ENCODE data around the gene HMCES.

The HMCES gene

GRCh38 chr3:129304146-129304961, 25.7 kb downstream of the HMCES start:
- no peak for DNase-seq (ENCODE audit: low read depth)

GRCh38 chr3:129304962-129305222, 26.2 kb downstream of the HMCES start:
- DNase-seq (ENCODE audit: low read depth): no peak

- DNase-seq (ENCODE audit: low read depth): no peak
These were observed 27.0 kb downstream of the HMCES start for GRCh38 chr3:129305592-129306091.

- no peak for DNase-seq (ENCODE audit: low read depth)
These were observed 30.0 kb downstream of the HMCES start for GRCh38 chr3:129308636-129309035.

- DNase-seq (ENCODE audit: low read depth): no peak
These were observed 31.7 kb downstream of the HMCES start for GRCh38 chr3:129310111-129311011.

GRCh38 chr3:129311054-129311902, 32.6 kb downstream of the HMCES start:
- no peak for DNase-seq (ENCODE audit: low read depth)

- no peak for DNase-seq (ENCODE audit: low read depth)
These were observed 33.5 kb downstream of the HMCES start for GRCh38 chr3:129312021-129312639.

GRCh38 chr3:129312671-129313414, 34.2 kb downstream of the HMCES start:
- no peak for DNase-seq (ENCODE audit: low read depth)

- no peak for DNase-seq (ENCODE audit: low read depth)
These were observed 34.7 kb downstream of the HMCES start for GRCh38 chr3:129313415-129313664.

- DNase-seq (ENCODE audit: low read depth): no peak
These were observed 35.2 kb downstream of the HMCES start for GRCh38 chr3:129313665-129314385.

- DNase-seq (ENCODE audit: low read depth): peak; percentile 66
These were observed 35.9 kb downstream of the HMCES start for GRCh38 chr3:129314386-129315222.

- no peak for DNase-seq (ENCODE audit: low read depth)
These were observed 36.7 kb downstream of the HMCES start for GRCh38 chr3:129315223-129315997.

GRCh38 chr3:129315998-129316247, 37.3 kb downstream of the HMCES start:
- DNase-seq (ENCODE audit: low read depth): no peak

GRCh38 chr3:129316248-129317013, 37.8 kb downstream of the HMCES start:
- DNase-seq (ENCODE audit: low read depth): peak; percentile 49

GRCh38 chr3:129317014-129317771, 38.5 kb downstream of the HMCES start:
- DNase-seq (ENCODE audit: low read depth): no peak

- DNase-seq (ENCODE audit: low read depth): no peak
These were observed 39.2 kb downstream of the HMCES start for GRCh38 chr3:129317848-129318247.

- DNase-seq (ENCODE audit: low read depth): no peak
These were observed 40.3 kb downstream of the HMCES start for GRCh38 chr3:129318921-129319320.

- no peak for DNase-seq (ENCODE audit: low read depth)
These were observed 41.6 kb downstream of the HMCES start for GRCh38 chr3:129320261-129320660.
